ENCODE results near the gene SLC6A6.

GRCh38 chr3:14507757-14508504, 105.5 kb downstream of the SLC6A6 start:
- no peak for TF ChIP-seq POLR2A (IDR thresholded peaks at IDR 0.05)
- TF ChIP-seq, protein P1, sequence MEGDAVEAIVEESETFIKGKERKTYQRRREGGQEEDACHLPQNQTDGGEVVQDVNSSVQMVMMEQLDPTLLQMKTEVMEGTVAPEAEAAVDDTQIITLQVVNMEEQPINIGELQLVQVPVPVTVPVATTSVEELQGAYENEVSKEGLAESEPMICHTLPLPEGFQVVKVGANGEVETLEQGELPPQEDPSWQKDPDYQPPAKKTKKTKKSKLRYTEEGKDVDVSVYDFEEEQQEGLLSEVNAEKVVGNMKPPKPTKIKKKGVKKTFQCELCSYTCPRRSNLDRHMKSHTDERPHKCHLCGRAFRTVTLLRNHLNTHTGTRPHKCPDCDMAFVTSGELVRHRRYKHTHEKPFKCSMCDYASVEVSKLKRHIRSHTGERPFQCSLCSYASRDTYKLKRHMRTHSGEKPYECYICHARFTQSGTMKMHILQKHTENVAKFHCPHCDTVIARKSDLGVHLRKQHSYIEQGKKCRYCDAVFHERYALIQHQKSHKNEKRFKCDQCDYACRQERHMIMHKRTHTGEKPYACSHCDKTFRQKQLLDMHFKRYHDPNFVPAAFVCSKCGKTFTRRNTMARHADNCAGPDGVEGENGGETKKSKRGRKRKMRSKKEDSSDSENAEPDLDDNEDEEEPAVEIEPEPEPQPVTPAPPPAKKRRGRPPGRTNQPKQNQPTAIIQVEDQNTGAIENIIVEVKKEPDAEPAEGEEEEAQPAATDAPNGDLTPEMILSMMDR (IDR thresholded peaks at IDR 0.05): no peak

Data from lower leg skin (tissue), 3 donors.